Activated CD4-positive, alpha-beta T cell treated with anti-CD3 and anti-CD28 coated beads, Interleukin-2, amount 50 U/mL, for 24 hours (primary cell): Measurements from ENCODE around the gene GNAT3.

ENCODE experiments used
- DNase-seq, 2 donors: peaks; one replicate each; pipeline ENCODE4 v3.0.0-alpha.2; 2020; ENCODE audit warnings: low read depth in 1 of 2, low spot score in 1 of 2

GNAT3 gene

DNA sequence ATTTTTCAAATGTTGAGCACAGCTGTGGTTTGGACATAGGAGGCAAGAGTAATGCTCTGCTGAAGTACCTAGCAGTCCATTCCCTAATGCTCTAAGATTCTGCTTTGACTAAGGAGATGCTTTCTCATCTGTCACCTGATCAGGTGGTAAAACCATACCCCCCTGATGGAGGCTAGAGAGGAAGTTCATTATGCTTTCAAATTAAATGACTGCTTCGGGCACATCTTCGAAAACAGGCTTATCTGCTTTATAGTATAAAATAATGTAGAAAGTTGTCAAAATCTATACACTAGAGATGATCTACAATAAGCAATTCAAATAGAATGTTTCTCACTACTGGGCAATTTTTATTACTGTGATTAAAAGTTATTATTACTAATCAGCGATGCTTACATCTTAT lies at the start of gene GNAT3:
Gene GNAT3, minus strand, starts transcription at position 101 of the 400 bp plus-strand sequence. CDS start 138 bp downstream, outside the sequence.
- no peak for DNase-seq

DNA sequence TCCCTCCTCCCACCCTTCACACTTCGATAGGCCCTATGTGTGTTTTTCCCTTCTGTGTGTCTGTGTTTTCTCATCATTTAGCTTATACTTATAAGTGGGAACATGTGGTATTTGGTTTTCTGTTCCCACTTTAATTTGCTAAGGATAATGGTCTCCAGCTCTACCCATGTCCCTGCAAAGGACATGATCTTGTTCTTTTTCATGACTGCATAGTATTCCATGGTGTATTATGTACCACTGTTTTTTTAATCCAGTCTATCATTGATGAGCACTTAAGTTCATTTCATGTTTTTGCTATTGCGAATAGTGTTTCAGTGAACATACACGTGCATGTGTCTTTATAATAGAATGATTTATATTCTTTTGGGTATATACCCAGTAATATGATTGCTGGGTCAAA lies 46.3 kb upstream of the GNAT3 start:
- no peak for DNase-seq

DNA sequence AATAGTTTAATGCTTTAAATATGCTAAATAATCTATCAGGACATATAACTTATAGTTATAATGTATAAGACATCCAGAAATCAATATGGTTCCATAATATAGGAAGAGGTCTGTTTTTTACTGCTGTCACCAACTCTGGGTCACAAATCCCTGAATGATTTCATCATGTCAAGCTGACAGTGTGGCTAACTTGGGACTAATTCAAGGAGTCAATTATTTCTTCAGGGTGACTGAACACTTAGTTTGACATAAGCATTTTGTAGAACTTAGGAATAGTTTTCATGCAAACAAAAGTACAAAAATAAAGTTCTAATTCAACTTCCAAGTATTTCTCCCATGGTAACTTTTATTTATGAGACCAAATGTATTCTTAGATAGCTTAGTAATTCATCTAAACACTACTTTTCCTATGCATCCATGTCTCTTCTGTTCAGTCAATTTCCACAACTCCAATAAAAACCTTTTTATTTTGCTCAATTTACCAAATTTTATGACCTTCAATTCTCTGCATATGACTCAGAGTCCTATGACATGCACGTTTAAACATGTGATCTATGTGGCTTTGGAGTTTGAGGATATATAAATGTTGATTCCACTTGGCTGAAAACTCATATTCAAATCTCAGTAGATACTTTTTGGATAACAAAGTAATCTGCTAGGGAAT lies 40.3 kb upstream of the GNAT3 start:
- no peak for DNase-seq

DNA sequence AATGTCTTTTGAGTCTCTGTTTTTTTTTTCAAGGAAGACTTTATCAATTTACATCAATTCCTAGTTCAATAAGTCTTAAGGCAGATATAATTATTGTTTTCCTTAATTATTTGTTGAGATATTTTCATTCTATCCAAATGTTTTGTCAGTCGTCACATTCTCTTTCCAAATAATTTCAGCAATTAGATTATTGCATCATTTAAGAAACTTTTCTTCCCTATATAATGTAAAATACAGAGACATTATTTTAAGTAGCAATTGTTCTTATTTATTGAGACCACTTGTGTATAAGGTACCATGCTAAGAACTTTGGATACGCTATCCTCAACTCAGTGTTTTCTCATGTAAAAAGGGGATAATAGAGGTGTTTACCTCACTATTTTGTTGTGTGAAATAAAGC lies 38.1 kb upstream of the GNAT3 start:
- no peak for DNase-seq

DNA sequence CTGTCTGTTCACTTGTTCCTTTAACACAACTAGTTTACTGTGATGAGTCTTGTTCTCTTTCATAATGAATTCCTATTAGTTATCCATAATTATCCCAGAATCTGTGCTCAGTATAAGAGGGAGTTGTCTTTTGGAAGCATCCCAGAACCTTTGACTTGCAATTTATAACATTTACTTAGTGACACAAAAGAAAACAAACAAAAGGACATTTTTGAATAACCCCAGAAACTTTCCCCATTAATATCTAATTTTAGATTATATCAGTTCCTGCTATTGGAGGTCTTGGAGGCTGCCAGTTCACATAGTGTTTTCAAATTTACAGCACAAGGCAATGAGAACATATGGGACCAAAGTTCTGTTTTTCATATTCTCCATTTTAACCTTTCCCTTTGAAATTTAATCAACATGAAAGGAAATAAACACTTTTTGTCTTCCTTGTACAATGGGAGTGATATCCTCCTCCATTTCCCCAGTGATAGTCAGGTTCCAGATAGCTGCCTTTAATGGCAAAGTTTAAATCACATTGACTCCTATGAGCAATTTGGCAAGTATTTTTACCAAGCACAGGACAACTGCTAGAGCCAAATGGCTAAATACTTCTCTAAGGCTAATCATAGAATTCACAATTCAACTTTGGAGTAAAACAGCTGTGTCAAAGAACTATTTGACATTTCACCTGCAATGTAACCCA lies 37.1 kb upstream of the GNAT3 start:
- no peak for DNase-seq

- no peak for DNase-seq
Observed at GRCh38 chr7:80542398-80542797, 30.5 kb upstream of the GNAT3 start.

DNA sequence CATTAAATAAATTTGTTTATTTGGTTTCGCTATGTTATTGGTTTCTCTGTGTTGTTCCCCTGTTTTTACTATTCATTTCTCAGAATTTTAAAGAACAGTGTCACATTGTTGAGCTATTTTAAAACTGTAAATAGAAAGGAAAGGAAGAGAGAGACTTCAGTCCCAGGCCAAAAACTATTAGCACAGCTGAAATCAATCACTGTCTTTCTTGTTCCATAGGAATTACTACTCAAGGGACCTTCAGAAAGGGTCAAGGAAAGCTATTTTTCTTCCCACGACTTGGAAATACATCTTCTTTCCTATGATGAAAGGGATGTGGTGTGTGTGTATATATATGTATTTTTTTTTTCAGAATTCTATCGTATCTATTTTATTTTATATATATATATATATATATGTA lies 29.0 kb upstream of the GNAT3 start:
- no peak for DNase-seq

- no peak for DNase-seq
Observed at GRCh38 chr7:80537091-80537490, 25.2 kb upstream of the GNAT3 start.

- no peak for DNase-seq
Observed at GRCh38 chr7:80536426-80536825, 24.6 kb upstream of the GNAT3 start.

GRCh38 chr7:80533287-80533686 lies 21.4 kb upstream of the GNAT3 start:
- no peak for DNase-seq

DNA sequence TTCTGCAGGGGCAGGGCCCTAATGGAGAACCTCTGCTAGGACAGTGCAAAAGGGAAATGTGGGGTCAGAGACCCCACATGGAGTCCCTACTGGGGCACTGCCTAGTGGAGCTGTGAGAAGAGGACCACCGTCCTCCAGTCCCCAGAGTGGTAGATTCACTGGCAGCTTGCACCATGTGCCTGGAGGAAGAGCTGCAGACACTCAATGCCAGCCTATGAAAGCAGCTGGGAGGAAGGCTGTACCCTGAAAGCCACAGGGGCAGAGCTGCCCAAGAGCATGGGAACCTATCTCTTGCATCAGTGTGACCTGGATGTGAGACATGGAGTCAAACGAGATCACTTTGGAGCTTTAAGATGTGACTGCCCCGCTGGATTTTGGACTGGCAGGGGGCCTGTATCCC lies 20.3 kb upstream of the GNAT3 start:
- DNase-seq: no peak

- DNase-seq: no peak
Observed at GRCh38 chr7:80530136-80530535, 18.3 kb upstream of the GNAT3 start.

DNA sequence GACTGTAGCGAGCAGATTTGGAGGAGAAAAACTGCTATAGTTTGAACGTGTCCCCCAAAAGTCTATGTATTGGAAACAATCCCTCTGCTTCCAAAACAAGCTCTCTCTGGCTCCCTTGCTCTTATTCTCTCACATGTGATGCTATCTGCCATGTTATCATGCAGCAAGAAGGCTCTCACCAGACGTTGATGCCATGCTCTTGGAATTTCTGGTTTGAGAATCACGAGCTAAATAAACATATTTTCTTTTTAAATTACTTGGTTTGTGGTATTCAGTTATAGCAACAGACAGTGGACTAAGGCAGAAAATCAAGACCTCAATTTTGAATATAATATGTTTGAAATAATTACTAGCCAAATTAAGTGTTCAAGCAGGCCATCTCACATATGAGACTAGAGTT lies 17.5 kb upstream of the GNAT3 start:
- no peak for DNase-seq

DNA sequence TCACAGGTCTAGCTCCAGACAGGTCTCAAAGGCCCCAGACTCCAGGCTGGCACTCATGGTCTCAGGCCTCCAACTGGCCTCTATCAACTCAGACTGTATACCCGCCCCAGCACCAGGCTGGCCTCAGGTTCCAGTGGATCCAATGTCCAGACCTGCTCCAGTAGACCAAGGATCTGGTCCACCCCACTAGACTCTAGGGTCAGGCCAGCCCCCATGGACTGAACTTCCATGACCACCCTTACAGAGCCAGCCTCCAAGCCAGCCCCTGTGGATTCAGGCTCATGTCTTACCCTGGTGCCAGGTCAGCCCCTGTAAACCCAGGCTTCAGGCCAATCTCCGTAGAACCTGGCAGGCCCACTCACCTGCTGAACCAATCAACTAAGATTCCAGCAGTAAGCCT lies 16.8 kb upstream of the GNAT3 start:
- DNase-seq: no peak

DNA sequence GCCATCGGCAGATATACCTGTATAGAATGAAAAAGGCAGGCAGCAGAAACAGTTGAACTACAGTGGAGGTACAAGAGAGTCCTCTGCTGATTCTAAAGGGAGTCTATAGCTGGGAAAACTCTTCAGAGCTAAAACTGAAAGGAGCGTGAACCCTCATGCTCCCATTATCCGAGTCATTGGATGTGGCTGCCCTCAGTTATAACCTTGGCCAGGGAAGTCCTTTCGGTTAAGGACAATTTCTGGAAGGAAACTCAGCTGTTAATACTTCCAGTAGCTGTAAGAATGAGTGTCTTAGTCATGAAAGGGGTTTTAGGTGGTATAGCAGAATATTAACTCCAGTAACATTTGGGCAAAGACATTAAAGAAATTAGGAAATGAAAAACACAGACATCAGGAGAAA lies 14.6 kb upstream of the GNAT3 start:
- DNase-seq: no peak

GRCh38 chr7:80524693-80525092 lies 12.8 kb upstream of the GNAT3 start:
- no peak for DNase-seq

- DNase-seq: no peak
Observed at GRCh38 chr7:80521809-80522208, 9.9 kb upstream of the GNAT3 start.

GRCh38 chr7:80520199-80520598 lies 8.3 kb upstream of the GNAT3 start:
- DNase-seq: no peak

DNA sequence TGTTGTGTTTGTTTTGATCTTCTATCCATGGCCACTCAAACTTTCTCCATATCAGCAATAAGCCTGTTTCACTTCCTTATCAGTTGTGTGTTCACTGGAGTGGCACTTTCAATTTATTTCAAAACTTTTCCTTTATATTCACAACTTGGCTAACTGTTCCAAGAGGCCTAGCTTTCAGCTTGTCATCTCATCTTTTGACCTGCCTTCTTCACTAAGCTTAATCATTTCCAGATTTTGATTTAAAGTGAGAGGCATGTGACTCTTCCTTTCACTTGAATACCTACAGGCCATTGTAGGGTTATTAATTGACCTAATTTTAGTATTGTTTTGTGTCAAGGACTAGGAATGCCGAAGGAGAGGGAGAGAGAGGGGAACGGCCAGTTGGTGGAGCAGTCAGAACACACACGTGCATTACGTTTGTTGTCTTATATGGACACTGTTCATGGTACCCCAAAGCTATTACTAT lies 5.5 kb upstream of the GNAT3 start:
- DNase-seq: no peak

- DNase-seq: no peak
Observed at GRCh38 chr7:80515298-80515697, 3.4 kb upstream of the GNAT3 start.

DNA sequence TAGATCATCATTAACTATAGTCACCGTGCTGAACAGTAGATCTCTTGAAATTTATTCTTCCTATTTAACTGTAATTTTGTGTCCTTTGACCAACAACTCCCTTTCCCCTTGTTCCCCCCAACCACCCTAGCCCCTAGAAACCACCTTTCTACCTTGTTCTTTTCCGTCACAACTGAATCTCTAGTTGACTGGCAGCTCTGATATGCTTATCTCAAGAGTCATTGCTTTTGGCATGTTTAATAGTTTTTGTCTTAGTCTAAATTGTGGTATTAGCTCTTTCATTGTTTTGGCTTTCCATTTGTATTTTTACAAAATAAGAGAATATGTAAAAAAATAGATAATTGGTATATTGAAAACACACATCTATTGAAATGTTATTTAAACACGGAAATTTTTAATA lies 1.8 kb downstream of the GNAT3 start:
- DNase-seq: no peak

GRCh38 chr7:80508440-80508839 lies 3.4 kb downstream of the GNAT3 start:
- DNase-seq: no peak
